ENCODE measurements around the gene LAP3.

LAP3 gene

DNA sequence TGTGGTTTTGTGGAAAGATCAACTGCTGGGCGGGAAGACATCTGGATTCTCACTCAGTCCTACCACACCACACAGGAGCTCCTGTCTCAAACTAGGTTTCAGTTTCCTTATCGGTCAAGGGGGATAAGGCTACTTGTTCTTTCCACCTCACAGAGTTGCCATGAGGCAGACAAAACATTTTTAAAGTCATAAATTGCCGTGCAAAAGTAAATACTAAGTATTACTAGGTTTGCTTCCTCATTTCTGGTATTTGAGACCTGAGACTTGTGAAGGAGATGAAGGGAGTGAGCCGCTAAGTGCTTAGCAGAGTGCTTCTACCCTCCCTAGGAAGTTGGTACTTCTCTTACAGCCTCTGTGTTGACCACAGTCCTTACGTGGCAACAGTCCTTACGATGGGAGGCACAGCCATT is 1.5 kb downstream of the LAP3 start:
- TF ChIP-seq, protein P1, sequence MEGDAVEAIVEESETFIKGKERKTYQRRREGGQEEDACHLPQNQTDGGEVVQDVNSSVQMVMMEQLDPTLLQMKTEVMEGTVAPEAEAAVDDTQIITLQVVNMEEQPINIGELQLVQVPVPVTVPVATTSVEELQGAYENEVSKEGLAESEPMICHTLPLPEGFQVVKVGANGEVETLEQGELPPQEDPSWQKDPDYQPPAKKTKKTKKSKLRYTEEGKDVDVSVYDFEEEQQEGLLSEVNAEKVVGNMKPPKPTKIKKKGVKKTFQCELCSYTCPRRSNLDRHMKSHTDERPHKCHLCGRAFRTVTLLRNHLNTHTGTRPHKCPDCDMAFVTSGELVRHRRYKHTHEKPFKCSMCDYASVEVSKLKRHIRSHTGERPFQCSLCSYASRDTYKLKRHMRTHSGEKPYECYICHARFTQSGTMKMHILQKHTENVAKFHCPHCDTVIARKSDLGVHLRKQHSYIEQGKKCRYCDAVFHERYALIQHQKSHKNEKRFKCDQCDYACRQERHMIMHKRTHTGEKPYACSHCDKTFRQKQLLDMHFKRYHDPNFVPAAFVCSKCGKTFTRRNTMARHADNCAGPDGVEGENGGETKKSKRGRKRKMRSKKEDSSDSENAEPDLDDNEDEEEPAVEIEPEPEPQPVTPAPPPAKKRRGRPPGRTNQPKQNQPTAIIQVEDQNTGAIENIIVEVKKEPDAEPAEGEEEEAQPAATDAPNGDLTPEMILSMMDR (IDR thresholded peaks at IDR 0.05; ENCODE audit: control insufficient read depth, extremely low read depth, insufficient read depth), result no peak
- peak overlapping the region; percentile 94 for H3K4me3 ChIP-seq (ENCODE audit: low read depth, low read length)
- no peak for DNase-seq (ENCODE audit: low read depth)

- H3K4me3 ChIP-seq (ENCODE audit: low read depth, low read length), result no peak overlapping the region
- TF ChIP-seq, protein P1 (IDR thresholded peaks at IDR 0.05; ENCODE audit: control insufficient read depth, extremely low read depth, insufficient read depth), result no peak
- no peak for DNase-seq (ENCODE audit: low read depth)
These were observed 4.0 kb downstream of the LAP3 start for GRCh38 chr4:17580969-17581368.

GRCh38 chr4:17583276-17583675 is 6.3 kb downstream of the LAP3 start:
- DNase-seq (ENCODE audit: low read depth), result no peak
- no peak overlapping the region for H3K4me3 ChIP-seq (ENCODE audit: low read depth, low read length)
- TF ChIP-seq, protein P1 (IDR thresholded peaks at IDR 0.05; ENCODE audit: control insufficient read depth, extremely low read depth, insufficient read depth), result no peak

GRCh38 chr4:17583941-17584340 is 6.9 kb downstream of the LAP3 start:
- TF ChIP-seq, protein P1 (IDR thresholded peaks at IDR 0.05; ENCODE audit: control insufficient read depth, extremely low read depth, insufficient read depth), result no peak
- no peak for DNase-seq (ENCODE audit: low read depth)
- no peak overlapping the region for H3K4me3 ChIP-seq (ENCODE audit: low read depth, low read length)

DNA sequence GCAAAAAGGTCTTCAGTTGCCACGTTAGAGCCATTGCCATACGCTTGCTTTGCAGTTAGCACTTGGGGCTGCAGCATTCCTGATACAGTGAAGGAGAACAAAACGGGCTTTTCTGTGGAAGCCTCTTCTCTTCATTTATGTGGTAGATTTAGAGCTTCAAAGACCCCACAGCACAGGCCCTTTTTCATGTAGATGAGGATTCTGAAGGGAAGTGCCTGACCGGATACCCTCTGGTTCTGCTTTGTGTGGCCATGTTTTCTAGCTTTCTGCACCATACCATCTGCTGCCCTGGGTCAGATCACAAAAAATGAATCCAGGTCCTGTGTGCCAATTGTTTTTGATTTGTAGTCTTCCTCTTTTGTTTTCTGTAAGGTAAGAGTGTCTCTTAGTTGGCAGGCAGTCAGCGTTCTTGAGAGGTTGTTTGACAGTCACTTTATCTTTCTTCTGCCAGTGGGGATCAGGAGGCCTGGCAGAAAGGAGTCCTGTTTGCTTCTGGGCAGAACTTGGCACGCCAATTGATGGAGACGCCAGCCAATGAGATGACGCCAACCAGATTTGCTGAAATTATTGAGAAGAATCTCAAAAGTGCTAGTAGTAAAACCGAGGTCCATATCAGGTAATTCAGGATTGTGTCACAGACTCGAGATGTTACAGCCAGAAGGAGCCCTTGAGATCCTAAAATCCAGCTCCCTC is 7.7 kb downstream of the LAP3 start:
- TF ChIP-seq, protein P1 (IDR thresholded peaks at IDR 0.05; ENCODE audit: control insufficient read depth, extremely low read depth, insufficient read depth), result no peak
- H3K4me3 ChIP-seq (ENCODE audit: low read depth, low read length), result no peak overlapping the region
- peak; percentile 21 for DNase-seq (ENCODE audit: low read depth)

- H3K4me3 ChIP-seq (ENCODE audit: low read depth, low read length), result no peak overlapping the region
- DNase-seq (ENCODE audit: low read depth), result no peak
- TF ChIP-seq, protein P1 (IDR thresholded peaks at IDR 0.05; ENCODE audit: control insufficient read depth, extremely low read depth, insufficient read depth), result no peak
These were observed 10.3 kb downstream of the LAP3 start for GRCh38 chr4:17587094-17587822.
